Activated naive CD8-positive, alpha-beta T cell (primary cell): ENCODE measurements around the gene PSME3IP1.
"Not testable (repeated sequence)": the region's sequence is repeated elsewhere in the genome, so short reads cannot be mapped to it uniquely, and the experiment has no call there.

Experiments used
- H3K27ac Mint-ChIP-seq: one replicate; pipeline ENCODE4 v1.8.0; 2021; ENCODE audit warnings: mixed read lengths
- H3K27me3 Mint-ChIP-seq: one replicate; pipeline ENCODE4 v1.8.0; 2021; ENCODE audit warnings: mixed read lengths
- H3K36me3 Mint-ChIP-seq: one replicate; pipeline ENCODE4 v1.8.0; 2021; ENCODE audit warnings: mixed read lengths
- H3K4me1 Mint-ChIP-seq: one replicate; pipeline ENCODE4 v1.8.0; 2021; ENCODE audit warnings: low read depth, mixed read lengths
- H3K4me3 Mint-ChIP-seq: one replicate; pipeline ENCODE4 v1.8.0; 2021; ENCODE audit warnings: mild to moderate bottlenecking, mixed read lengths
- H3K9me3 Mint-ChIP-seq: one replicate; pipeline ENCODE4 v1.8.0; 2021; ENCODE audit warnings: low read depth, mixed read lengths

The PSME3IP1 gene

GRCh38 chr16:57208926-57209325 lies 23.1 kb upstream of the PSME3IP1 start:
- H3K9me3 Mint-ChIP-seq = no peaks in the 10 kb centered on the region
- H3K27ac Mint-ChIP-seq = no peak overlapping the region
- H3K36me3 Mint-ChIP-seq = peaks cover 24% of the 10 kb centered on the region
- no peak overlapping the region for H3K4me3 Mint-ChIP-seq
- H3K27me3 Mint-ChIP-seq = no peaks in the 10 kb centered on the region
- H3K4me1 Mint-ChIP-seq = no peaks in the 10 kb centered on the region

GRCh38 chr16:57204675-57205074 lies 18.8 kb upstream of the PSME3IP1 start:
- peak overlapping the region; percentile 28 for H3K27ac Mint-ChIP-seq
- no peaks in the 10 kb centered on the region for H3K27me3 Mint-ChIP-seq
- peaks cover 6% of the 10 kb centered on the region for H3K4me1 Mint-ChIP-seq
- no peaks in the 10 kb centered on the region for H3K9me3 Mint-ChIP-seq
- H3K36me3 Mint-ChIP-seq = peaks cover 15% of the 10 kb centered on the region
- no peak overlapping the region for H3K4me3 Mint-ChIP-seq

DNA sequence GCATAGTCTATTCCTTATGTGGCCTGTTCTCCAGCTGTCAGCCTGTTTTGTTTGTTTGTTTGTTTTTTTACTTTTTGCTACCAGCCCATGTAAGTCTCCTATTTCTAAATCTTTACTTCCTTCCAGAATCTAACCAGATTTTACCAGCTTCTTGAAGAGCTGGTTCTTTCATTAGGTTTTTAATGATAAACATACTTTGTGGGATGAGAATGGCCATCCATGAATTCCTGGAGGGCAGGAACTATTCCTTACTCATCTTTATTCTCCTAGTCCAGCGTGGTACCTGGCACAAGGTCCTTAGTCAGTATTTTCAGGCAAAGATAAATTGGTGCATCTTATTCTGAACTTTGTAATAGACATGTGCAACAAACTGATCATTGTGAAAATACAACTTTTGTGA lies 17.6 kb upstream of the PSME3IP1 start:
- H3K4me3 Mint-ChIP-seq = no peak overlapping the region
- peak overlapping the region; percentile 2 for H3K27ac Mint-ChIP-seq

GRCh38 chr16:57202095-57202886 lies 16.5 kb upstream of the PSME3IP1 start:
- no peak overlapping the region for H3K4me3 Mint-ChIP-seq
- peaks cover 10% of the 10 kb centered on the region for H3K4me1 Mint-ChIP-seq
- peaks cover 5% of the 10 kb centered on the region for H3K36me3 Mint-ChIP-seq
- H3K27me3 Mint-ChIP-seq = no peaks in the 10 kb centered on the region
- no peaks in the 10 kb centered on the region for H3K9me3 Mint-ChIP-seq
- no peak overlapping the region for H3K27ac Mint-ChIP-seq

More for the DNA sequence above, 17.6 kb upstream of the PSME3IP1 start:
- peaks cover 10% of the 10 kb centered on the region for H3K36me3 Mint-ChIP-seq
- no peaks in the 10 kb centered on the region for H3K27me3 Mint-ChIP-seq
- peaks cover 10% of the 10 kb centered on the region for H3K4me1 Mint-ChIP-seq
- no peaks in the 10 kb centered on the region for H3K9me3 Mint-ChIP-seq

DNA sequence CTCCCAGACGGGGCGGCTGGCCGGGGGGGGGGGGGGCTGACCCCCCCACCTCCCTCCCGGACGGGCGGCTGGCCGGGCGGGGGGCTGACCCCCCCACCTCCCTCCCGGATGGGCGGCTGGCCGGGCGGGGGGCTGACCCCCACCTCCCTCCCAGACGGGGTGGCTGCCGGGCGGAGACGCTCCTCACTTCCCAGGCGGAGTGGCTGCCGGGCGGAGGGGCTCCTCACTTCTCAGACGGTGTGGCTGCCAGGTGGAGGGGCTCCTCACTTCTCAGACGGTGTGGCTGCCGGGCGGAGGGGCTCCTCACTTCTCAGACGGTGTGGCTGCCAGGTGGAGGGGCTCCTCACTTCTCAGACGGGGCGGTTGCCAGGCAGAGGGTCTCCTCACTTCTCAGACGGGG lies 15.1 kb upstream of the PSME3IP1 start:
- H3K9me3 Mint-ChIP-seq, H3K36me3 Mint-ChIP-seq, H3K27ac Mint-ChIP-seq, H3K4me3 Mint-ChIP-seq, H3K27me3 Mint-ChIP-seq: not testable (repeated sequence)
- H3K4me1 Mint-ChIP-seq = peaks cover 21% of the 10 kb centered on the region

- H3K27ac Mint-ChIP-seq, H3K4me3 Mint-ChIP-seq, H3K27me3 Mint-ChIP-seq, H3K36me3 Mint-ChIP-seq, H3K9me3 Mint-ChIP-seq: not testable (repeated sequence)
- H3K4me1 Mint-ChIP-seq = peaks cover 21% of the 10 kb centered on the region
These were observed 14.5 kb upstream of the PSME3IP1 start for GRCh38 chr16:57200321-57200720.

DNA sequence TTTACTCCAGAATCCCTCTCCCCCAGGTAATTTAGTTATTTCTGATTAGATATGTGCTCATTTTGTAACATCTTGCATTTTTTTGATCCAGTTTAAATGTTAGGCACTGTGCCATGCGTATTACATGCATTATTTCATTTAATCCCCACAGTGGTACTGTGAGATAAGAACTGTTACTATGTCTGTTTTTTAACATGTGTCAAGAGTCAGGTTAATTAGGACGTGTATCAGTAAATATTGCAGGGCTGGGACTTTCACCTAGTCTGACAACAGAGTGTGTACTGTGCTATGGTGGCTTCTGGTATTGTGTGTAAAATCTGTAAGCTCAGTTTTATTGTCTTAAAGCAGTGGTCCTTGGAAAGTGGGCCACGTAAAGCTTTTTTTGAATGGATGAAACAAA lies 10.9 kb upstream of the PSME3IP1 start:
- Mint-ChIP-seq H3K27me3 (no peaks in the 10 kb centered on the region), H3K9me3 (no peaks in the 10 kb centered on the region), H3K4me1 (peaks cover 38% of the 10 kb centered on the region), H3K4me3 (no peak overlapping the region), H3K27ac (no peak overlapping the region), H3K36me3 (peaks cover 3% of the 10 kb centered on the region)

- peaks cover 3% of the 10 kb centered on the region for H3K36me3 Mint-ChIP-seq
- H3K4me1 Mint-ChIP-seq = peaks cover 40% of the 10 kb centered on the region
- H3K4me3 Mint-ChIP-seq = no peak overlapping the region
- H3K27ac Mint-ChIP-seq = no peak overlapping the region
- H3K9me3 Mint-ChIP-seq = no peaks in the 10 kb centered on the region
- H3K27me3 Mint-ChIP-seq = no peaks in the 10 kb centered on the region
These were observed 10.4 kb upstream of the PSME3IP1 start for GRCh38 chr16:57196286-57196685.

DNA sequence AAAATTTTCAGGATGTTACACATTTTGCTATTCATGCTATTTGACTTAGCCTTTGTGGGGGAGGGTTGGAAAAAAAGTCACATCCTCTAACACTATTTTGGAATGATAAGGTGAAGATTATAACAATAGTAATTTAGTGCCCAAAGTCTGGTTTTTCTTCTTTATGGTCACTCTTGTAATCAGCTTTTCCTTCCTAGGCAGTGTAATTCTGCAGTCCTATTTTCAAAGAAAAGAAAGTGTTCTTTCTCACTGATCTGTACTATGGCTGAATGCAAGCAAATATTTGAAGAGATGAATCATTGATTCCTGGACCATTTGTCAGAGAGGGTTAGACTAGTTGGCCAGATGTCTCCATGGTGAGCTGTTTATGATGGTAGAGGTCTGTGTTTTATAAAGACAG lies 8.7 kb upstream of the PSME3IP1 start:
- Mint-ChIP-seq H3K4me3 (no peak overlapping the region), H3K27ac (peak overlapping the region; percentile 43), H3K36me3 (peaks cover 3% of the 10 kb centered on the region), H3K9me3 (no peaks in the 10 kb centered on the region), H3K4me1 (peaks cover 52% of the 10 kb centered on the region), H3K27me3 (no peaks in the 10 kb centered on the region)

DNA sequence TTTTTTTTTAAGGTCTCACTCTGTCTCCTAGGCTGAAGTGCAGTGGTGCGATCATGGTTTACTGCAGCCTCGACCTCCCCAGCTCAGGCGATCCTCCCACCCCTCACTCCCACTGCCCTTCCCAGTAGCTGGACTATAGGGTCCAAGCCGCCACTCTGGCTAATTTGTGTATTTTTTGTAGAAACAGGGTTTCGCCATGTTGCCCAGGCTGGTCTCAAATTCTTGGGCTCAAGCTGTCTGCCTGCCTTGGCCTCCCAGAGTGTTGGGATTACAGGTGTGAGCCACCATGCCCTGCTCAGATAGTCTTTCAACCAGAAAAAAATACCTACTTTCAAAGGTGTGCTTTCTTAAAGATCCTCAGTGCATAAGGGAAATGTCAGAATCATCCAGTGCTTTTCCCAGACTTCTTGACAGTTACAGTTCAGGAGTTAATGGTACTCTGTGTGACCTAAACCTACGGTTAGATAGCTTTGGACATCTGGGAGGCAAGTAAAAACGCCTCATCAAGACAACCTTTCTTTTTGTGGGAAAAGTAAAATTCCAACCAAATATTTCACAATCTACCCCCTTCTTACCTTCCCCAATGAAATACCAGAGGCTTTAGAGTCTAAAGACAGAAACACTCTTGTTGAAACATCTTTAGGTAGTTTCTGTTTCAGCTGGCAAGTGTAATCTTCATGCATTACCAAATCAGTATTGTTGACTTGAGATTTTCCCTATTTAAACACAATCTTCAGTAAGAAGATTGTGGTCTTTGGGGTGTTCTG lies 7.1 kb upstream of the PSME3IP1 start:
- Mint-ChIP-seq H3K4me3 (no peak overlapping the region), H3K27ac (no peak overlapping the region), H3K36me3 (peaks cover 3% of the 10 kb centered on the region), H3K9me3 (no peaks in the 10 kb centered on the region), H3K4me1 (peaks cover 59% of the 10 kb centered on the region), H3K27me3 (no peaks in the 10 kb centered on the region)

DNA sequence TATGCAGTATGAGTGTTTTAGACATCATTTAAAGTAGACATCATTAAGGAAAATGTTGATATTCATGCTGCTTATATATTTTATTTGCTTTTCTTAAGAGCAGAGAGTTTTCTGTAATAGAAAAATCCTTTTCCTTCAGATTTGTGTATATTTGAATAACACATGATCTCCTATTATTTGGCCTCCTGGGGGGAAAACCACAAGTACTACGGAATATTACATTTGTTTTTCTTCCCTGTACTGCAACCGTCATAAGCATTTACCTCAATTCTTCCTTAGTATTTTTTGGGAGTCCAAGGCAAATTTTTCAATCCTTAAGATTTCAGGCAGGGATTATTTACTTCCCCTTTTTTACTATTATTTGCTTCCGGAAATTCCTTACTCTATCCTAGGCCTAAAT lies 6.3 kb upstream of the PSME3IP1 start:
- H3K9me3 Mint-ChIP-seq = no peaks in the 10 kb centered on the region
- H3K36me3 Mint-ChIP-seq = peaks cover 3% of the 10 kb centered on the region
- no peaks in the 10 kb centered on the region for H3K27me3 Mint-ChIP-seq
- no peak overlapping the region for H3K27ac Mint-ChIP-seq
- H3K4me1 Mint-ChIP-seq = peaks cover 66% of the 10 kb centered on the region
- no peak overlapping the region for H3K4me3 Mint-ChIP-seq

GRCh38 chr16:57191056-57191571 lies 5.3 kb upstream of the PSME3IP1 start:
- Mint-ChIP-seq H3K36me3 (peaks cover 2% of the 10 kb centered on the region), H3K27ac (no peak overlapping the region), H3K4me1 (peaks cover 60% of the 10 kb centered on the region), H3K27me3 (no peaks in the 10 kb centered on the region), H3K4me3 (no peak overlapping the region), H3K9me3 (no peaks in the 10 kb centered on the region)

- Mint-ChIP-seq H3K36me3 (no peaks in the 10 kb centered on the region), H3K27me3 (no peaks in the 10 kb centered on the region), H3K27ac (no peak overlapping the region), H3K4me1 (peaks cover 60% of the 10 kb centered on the region), H3K9me3 (no peaks in the 10 kb centered on the region), H3K4me3 (no peak overlapping the region)
These were observed 4.3 kb upstream of the PSME3IP1 start for GRCh38 chr16:57190136-57190535.

DNA sequence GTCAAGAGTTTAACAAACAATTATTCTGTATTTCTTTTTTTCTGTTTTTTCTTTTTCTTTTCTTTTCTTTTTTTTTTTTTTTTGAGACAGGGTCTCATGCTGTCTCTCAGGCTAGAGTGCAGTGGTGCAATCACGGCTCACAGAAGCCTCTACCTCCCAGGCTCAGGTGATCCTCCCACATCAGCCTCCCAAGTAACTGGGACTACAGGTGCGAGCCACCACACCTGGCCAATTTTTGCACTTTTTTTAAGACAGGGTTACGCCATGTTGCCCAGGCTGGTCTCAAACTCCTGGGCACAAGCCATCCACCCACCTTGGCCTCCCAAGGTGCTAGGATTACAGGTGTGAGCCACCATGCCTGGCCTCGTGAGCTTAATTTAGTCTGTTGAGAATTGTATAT lies 3.7 kb upstream of the PSME3IP1 start:
- not testable (repeated sequence) for H3K27ac Mint-ChIP-seq, H3K9me3 Mint-ChIP-seq, H3K36me3 Mint-ChIP-seq, H3K27me3 Mint-ChIP-seq, H3K4me3 Mint-ChIP-seq
- H3K4me1 Mint-ChIP-seq = peaks cover 63% of the 10 kb centered on the region

DNA sequence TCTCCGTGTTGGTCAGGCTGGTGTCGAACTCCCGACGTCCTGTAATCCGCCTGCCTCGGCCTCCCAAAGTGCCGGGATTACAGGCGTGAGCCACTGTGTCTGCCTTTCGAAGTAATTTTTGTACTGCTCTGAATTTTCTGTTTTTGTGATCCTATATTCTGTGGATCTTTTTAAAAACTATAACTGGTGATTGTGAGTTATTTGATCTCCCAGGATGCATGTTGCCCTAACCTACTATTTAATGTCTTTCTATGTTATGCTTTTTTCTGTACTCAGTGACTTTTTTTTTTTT lies 2.8 kb upstream of the PSME3IP1 start:
- Mint-ChIP-seq H3K9me3 (no peaks in the 10 kb centered on the region), H3K27me3 (no peaks in the 10 kb centered on the region), H3K4me1 (peaks cover 66% of the 10 kb centered on the region), H3K4me3 (peak overlapping the region; percentile 51), H3K36me3 (no peaks in the 10 kb centered on the region), H3K27ac (peak overlapping the region; percentile 59)
